NT2/D1 (cell line): ENCODE data around the gene SUSD5.

Experiments used
- YY1 ChIP-seq: IDR thresholded peaks from 2 replicates; pipeline ENCODE4 v1.6.1; 2011; ENCODE audit not compliant: insufficient read length, insufficient read depth
- ZNF274 ChIP-seq: IDR thresholded peaks from 2 replicates; pipeline ENCODE4 v1.6.1; 2011; ENCODE audit warnings: mild to moderate bottlenecking, low read depth, low read length

DNA sequence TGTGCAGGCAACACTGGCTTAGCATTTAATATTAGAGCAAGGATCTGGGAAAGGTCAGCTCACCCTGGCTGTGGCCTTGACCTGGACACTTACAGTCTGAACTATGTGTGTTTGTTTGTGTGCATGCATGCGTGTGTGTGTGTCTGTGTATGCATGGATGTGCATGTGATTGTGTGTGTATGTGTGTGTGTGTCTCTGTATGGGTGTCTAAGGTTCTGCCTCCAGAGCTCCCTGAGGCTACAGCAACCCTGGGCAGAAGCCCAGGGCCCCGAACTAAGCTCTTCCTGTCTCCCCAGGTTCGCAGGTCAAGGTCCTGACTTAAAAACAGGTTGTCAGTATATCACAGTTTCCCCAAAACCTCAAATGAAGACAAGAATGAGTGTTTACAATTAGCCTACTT lies 51.3 kb downstream of the SUSD5 start:
- TF ChIP-seq ZNF274 (no peak), YY1 (no peak)
